Effector memory CD4-positive, alpha-beta T cell (primary cell): Measurements from ENCODE around the gene OR10H3.

Experiments
- DNase-seq, 3 donors: peaks; one replicate each; pipeline ENCODE4 v3.0.0-alpha.2; 2020
- H3K27ac ChIP-seq: 2 replicates; pipeline ENCODE4 v1.7.0; 2013; ENCODE audit warnings: mild to moderate bottlenecking, low read length, moderate library complexity; ENCODE audit not compliant: insufficient read depth, poor library complexity, severe bottlenecking
- H3K27me3 ChIP-seq: replicated peaks from 2 replicates; pipeline ENCODE4 v1.7.0; 2013; ENCODE audit warnings: mild to moderate bottlenecking, low read length; ENCODE audit not compliant: insufficient read depth, control insufficient read depth, poor library complexity, severe bottlenecking
- H3K36me3 ChIP-seq: 2 replicates; pipeline ENCODE4 v1.7.0; 2013; ENCODE audit warnings: mild to moderate bottlenecking, low read length, moderate library complexity; ENCODE audit not compliant: control insufficient read depth, insufficient read depth
- H3K4me1 ChIP-seq: 2 replicates; pipeline ENCODE4 v1.7.0; 2013; ENCODE audit warnings: low read length, mild to moderate bottlenecking; ENCODE audit not compliant: control insufficient read depth, insufficient read depth, poor library complexity, severe bottlenecking
- H3K4me3 ChIP-seq: 2 replicates; pipeline ENCODE4 v1.7.0; 2013; ENCODE audit warnings: low read length, low read depth, mild to moderate bottlenecking; ENCODE audit not compliant: insufficient read depth, poor library complexity, severe bottlenecking
- H3K9me3 ChIP-seq: 2 replicates; pipeline ENCODE4 v1.7.0; 2013; ENCODE audit warnings: mild to moderate bottlenecking, low read length, moderate library complexity; ENCODE audit not compliant: control insufficient read depth
- total RNA-seq, 3 donors: gene quantifications; one replicate each; lab custom pipeline; 2026; lab: John Stamatoyannopoulos, UW

The OR10H3 gene, protein sequence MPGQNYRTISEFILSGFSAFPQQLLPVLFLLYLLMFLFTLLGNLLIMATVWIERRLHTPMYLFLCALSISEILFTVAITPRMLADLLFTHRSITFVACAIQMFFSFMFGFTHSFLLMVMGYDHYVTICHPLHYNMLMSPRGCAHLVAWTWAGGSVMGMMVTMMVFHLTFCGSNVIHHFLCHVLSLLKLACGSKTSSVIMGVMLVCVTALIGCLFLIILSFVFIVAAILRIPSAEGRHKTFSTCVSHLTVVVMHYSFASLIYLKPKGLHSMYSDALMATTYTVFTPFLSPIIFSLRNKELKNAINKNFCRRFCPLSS
- 0 reads per million in 3 donors for total RNA-seq

DNA sequence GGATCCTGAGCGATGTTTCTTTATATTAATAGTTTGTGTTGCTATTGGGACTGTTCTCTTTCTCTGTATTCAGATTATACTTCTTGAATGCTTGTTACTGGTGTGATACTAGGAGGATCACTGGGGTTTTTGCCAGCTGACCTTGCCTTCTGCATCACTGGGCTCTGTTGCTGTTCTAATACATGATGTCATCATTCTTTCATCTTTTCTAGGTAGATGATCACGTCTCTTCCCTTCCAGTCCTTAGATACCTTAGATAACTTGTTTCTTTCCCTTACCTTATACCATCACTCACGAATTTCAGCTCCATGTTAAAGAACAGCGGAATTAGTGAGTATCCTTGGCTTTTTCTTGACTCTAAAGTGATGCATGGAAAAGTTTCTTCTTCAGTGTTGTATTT, at the start of gene OR10H3:
Gene OR10H3, plus strand, starts transcription at position 264 of the 400 bp plus-strand sequence. CDS start 3,408 bp downstream, outside the sequence.
- no peak within 1 kb of the TSS for H3K4me3 ChIP-seq
- DNase-seq, result no peak
- H3K36me3 ChIP-seq, result no peaks in the 10 kb centered on the region
- H3K27ac ChIP-seq, result no peak within 1 kb of the TSS
- no peaks in the 10 kb centered on the region for H3K9me3 ChIP-seq
- no peaks in the 10 kb centered on the region for H3K27me3 ChIP-seq
- no peaks in the 10 kb centered on the region for H3K4me1 ChIP-seq

DNA sequence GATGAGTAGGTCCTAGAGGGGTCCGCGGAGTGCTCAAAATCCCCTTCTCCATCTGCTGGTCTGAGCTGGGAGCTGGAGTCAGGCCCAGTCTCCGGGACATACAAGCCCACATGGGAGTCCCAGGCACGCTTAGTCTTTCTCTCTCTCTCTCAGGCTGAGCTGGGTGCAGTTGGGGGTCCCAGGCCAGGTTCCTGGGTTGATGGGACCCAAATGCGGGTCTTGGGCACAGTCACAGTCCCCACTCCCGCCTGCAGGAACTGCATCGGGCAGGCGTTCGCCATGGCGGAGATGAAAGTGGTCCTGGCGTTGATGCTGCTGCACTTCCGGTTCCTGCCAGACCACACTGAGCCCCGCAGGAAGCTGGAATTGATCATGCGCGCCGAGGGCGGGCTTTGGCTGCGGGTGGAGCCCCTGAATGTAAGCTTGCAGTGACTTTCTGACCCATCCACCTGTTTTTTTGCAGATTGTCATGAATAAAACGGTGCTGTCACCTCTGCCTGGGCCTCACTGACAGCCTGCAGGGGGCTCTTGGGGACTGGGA, 41.1 kb upstream of the OR10H3 start:
- Histone ChIP-seq H3K36me3 (no peaks in the 10 kb centered on the region), H3K27me3 (no peaks in the 10 kb centered on the region), H3K4me1 (no peaks in the 10 kb centered on the region), H3K27ac (no peak overlapping the region), H3K9me3 (no peaks in the 10 kb centered on the region), H3K4me3 (no peak overlapping the region)
- DNase-seq, result no peak

DNA sequence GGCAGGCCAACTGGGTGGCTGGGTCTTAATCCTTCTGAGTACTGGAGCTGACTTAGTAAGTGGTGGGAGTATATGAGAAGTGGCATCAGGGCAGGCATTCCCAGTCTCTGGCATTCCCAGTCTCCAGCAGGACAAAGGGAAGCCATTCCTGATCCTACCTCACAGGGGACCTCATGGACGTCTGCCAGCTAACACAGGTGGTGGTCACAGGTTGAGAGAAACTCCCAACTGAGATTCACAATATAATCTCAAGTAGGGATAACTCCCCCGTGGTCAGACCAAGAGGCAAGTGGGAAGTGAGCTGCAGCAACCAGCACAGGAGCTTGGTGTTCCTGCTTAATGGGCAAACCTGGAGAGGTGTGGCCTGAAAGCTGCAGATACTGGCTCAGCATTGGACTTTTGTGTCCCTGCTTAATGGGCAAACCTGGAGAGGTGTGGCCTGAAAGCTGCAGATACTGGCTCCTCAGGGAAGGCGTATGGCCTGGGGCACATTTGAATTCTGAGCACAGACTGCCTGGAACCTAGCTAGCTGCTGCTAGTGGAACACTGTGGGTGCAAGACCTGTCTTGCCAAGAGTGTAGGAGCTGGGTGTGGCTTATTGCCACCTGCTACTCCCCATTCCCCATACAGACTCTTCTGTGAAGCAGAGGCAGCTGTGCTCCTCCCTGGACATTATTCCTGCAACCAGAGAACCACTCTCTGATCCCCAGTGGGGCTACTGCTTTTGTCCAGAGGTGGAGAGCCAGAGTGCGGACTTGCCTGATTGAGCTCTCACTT, 35.8 kb upstream of the OR10H3 start:
- Histone ChIP-seq H3K27ac (no peak overlapping the region), H3K4me3 (no peak overlapping the region), H3K9me3 (no peaks in the 10 kb centered on the region), H3K27me3 (peaks cover 6% of the 10 kb centered on the region), H3K36me3 (no peaks in the 10 kb centered on the region), H3K4me1 (no peaks in the 10 kb centered on the region)
- no peak for DNase-seq

DNA sequence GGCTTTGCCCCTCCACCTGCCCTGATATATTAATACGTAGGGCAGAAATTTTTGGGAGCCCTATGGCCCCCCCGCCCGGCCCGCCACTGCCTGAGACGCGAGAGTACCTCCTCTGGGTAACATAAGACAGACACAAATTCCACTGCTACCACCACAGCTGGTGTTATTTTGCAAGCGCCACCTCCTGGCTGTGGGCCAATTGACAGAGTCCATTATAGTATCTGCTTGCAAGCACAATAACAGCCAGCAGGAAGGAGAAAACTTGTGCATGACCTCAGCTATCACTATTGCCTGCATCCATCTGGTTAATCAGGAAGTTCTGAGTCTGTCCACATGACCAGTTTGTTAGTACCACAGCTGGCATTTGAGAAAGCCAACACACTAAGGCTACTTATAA, 35.3 kb upstream of the OR10H3 start:
- H3K27ac ChIP-seq, result no peak overlapping the region
- H3K27me3 ChIP-seq, result peaks cover 6% of the 10 kb centered on the region
- DNase-seq, result no peak
- H3K4me1 ChIP-seq, result no peaks in the 10 kb centered on the region
- no peaks in the 10 kb centered on the region for H3K9me3 ChIP-seq
- H3K4me3 ChIP-seq, result no peak overlapping the region
- no peaks in the 10 kb centered on the region for H3K36me3 ChIP-seq

DNA sequence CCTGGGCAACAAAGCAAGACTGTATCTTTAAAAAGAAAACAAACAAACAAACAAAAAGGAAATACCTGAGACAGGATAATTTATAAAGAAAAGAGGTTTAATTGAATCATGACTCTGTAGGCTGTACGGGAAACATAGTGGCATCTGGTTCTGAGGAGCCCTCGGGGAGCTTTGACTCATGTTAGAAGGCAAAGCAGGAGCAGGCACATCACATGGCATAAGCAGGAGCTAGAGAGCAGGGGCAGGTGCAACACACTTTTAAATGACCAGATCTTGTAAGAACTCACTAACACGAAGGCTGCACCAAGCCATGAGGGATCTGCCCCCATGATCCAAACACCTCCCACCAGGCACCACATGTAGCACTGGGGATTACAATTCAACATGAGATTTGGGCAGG, 23.1 kb upstream of the OR10H3 start:
- no peak for DNase-seq
- Histone ChIP-seq H3K9me3 (no peaks in the 10 kb centered on the region), H3K27me3 (peaks cover 12% of the 10 kb centered on the region), H3K4me1 (no peaks in the 10 kb centered on the region), H3K36me3 (no peaks in the 10 kb centered on the region), H3K4me3 (no peak overlapping the region), H3K27ac (no peak overlapping the region)

DNA sequence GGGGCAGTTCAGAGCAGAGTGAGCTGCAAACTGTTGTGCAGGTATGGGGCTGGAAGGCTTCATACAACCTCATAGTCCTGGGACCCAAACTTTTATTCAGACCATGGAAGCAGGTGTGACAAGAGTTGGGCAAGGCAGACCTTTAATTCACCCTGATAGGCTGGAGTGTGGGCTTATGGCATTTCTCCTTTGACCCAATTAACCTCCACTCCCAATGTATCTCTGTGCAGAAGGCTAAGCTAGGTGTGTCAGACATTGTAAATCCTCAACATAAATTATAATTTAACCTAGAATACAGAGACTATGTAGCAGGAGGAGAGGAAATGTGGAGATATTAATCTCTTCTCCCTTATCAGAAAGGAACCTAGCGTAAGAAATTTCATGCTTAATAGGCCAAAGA, 22.1 kb upstream of the OR10H3 start:
- Histone ChIP-seq H3K4me3 (no peak overlapping the region), H3K36me3 (no peaks in the 10 kb centered on the region), H3K4me1 (no peaks in the 10 kb centered on the region), H3K27ac (no peak overlapping the region), H3K9me3 (no peaks in the 10 kb centered on the region), H3K27me3 (peaks cover 12% of the 10 kb centered on the region)
- DNase-seq, result no peak

DNA sequence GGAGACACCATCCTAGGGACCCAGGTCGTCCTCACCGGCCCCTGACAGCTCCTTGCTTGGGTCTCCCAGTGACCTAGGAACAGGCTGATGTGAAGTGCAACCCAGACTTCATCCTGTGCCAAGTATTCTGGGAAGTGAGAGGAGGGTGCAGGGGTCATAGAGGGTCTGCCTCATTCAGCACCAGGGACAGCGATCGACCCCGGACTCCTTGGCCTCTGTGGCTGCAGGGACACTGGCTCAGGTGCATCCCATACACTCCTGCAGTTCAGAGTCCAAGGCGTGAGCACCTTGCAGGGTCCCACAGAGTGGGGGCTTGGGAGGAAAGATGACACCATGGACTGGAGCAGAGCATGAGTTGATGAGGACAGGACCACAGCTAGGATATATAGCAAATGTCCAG, 20.0 kb upstream of the OR10H3 start:
- Histone ChIP-seq H3K4me3 (no peak overlapping the region), H3K4me1 (no peaks in the 10 kb centered on the region), H3K27me3 (peaks cover 12% of the 10 kb centered on the region), H3K27ac (no peak overlapping the region), H3K9me3 (no peaks in the 10 kb centered on the region), H3K36me3 (no peaks in the 10 kb centered on the region)
- DNase-seq, result no peak

DNA sequence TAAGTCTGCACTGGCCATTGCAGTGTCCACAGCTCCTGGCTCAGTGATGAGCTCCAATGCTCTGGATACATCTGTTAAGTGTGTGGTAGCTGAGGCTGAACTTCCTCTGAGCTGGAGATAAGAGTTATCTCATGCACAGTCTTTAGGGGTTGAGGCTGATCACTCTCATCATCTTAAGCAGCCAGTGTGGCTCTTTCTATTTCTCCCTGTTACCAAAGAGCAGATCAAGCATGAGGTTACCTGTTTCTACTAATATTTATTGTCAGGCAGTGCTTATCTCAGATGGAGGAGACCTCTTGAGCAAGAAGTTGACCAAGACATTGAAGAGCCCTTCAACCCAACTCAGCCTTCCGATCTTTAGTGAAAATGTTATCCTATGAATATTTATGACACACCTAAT, 16.5 kb upstream of the OR10H3 start:
- peaks cover 12% of the 10 kb centered on the region for H3K27me3 ChIP-seq
- no peaks in the 10 kb centered on the region for H3K4me1 ChIP-seq
- no peak for DNase-seq
- no peaks in the 10 kb centered on the region for H3K36me3 ChIP-seq
- no peaks in the 10 kb centered on the region for H3K9me3 ChIP-seq
- no peak overlapping the region for H3K27ac ChIP-seq
- no peak overlapping the region for H3K4me3 ChIP-seq

DNA sequence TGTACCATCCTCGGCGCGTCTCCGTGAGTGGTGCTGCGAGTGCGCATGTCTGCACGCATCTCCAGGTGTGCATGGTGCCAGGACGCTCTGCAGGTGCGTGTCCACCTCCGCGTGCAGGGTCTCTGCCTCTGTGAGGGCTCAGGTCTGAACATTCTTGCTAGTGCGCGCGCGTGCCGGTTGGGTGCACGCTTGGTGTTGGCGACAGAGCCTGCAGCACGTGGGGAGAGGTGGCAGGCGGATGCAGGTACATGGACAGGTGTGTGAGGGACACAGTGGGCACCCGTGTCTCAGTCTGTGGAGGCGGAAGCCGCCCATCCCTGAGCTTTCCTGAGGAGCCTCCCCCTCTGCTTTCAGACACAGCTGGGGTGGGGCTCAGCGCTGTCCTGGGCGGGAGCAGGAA, 14.8 kb upstream of the OR10H3 start:
- no peaks in the 10 kb centered on the region for H3K36me3 ChIP-seq
- peaks cover 1% of the 10 kb centered on the region for H3K27me3 ChIP-seq
- DNase-seq, result no peak
- H3K4me3 ChIP-seq, result no peak overlapping the region
- H3K4me1 ChIP-seq, result no peaks in the 10 kb centered on the region
- no peak overlapping the region for H3K27ac ChIP-seq
- no peaks in the 10 kb centered on the region for H3K9me3 ChIP-seq

DNA sequence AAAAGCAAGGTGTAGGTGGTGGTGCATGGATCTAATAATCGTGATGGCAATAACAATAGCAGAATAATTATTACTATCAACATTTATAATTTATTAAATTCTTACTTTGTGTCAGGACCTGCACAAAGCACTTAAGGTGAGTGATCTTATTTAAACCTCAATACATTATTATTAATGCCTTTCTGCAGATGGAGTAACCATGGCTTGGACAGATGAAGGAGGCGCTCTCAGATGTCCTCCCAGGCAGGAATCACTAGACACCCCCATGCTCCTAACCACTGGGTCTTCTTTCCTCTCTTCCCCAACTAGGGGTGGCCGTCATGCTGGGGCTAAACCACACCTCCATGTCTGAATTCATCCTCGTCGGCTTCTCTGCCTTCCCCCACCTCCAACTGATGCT, 10.1 kb upstream of the OR10H3 start, which contains the start of gene OR10H2:
Gene OR10H2, plus strand, starts transcription at position 301 of the 400 bp plus-strand sequence. Its CDS starts 20 bp downstream, at position 321.
- Histone ChIP-seq H3K27ac (no peak within 1 kb of the TSS), H3K27me3 (no peaks in the 10 kb centered on the region), H3K36me3 (no peaks in the 10 kb centered on the region), H3K9me3 (no peaks in the 10 kb centered on the region), H3K4me1 (no peaks in the 10 kb centered on the region), H3K4me3 (no peak within 1 kb of the TSS)
- DNase-seq, result no peak
